Smooth muscle cell (in vitro differentiated cells): ENCODE results near the gene PIGBOS1. TPM values are rescaled to one million over a fixed set of nuclear protein-coding genes. Genes with fewer than 3 reads are reported as not detected.

Experiments used
- DNase-seq: peaks from one replicate; lab custom pipeline; 2025; ENCODE audit not compliant: unreplicated experiment; lab: John Stamatoyannopoulos, UW
- H2AFZ ChIP-seq: fragments of 200-600 bp; sonication (generic); 2 replicates; pipeline ENCODE4 v1.6.0; 2016; ENCODE audit warnings: antibody characterized with exemption, low read depth, mild to moderate bottlenecking
- H3F3A ChIP-seq: fragments of 200-600 bp; sonication (generic); 2 replicates; pipeline ENCODE4 v1.6.0; 2017; ENCODE audit warnings: antibody characterized with exemption, low read depth
- H3K27ac ChIP-seq: fragments of 200-600 bp; sonication (generic); 2 replicates; pipeline ENCODE4 v1.5.1; 2016; ENCODE audit warnings: low read depth, mild to moderate bottlenecking
- H3K27me3 ChIP-seq: fragments of 200-600 bp; sonication (generic); 2 replicates; pipeline ENCODE4 v1.6.1; 2016; ENCODE audit warnings: low read depth, mild to moderate bottlenecking
- H3K36me3 ChIP-seq: fragments of 200-600 bp; sonication (generic); 2 replicates; pipeline ENCODE4 v1.5.1; 2016; ENCODE audit warnings: low read depth
- H3K4me1 ChIP-seq: fragments of 200-600 bp; sonication (generic); 2 replicates; pipeline ENCODE4 v1.5.1; 2016; ENCODE audit warnings: low read depth
- H3K4me2 ChIP-seq: fragments of 200-600 bp; sonication (generic); 2 replicates; pipeline ENCODE4 v1.6.0; 2016; ENCODE audit warnings: mild to moderate bottlenecking
- H3K4me3 ChIP-seq: fragments of 200-600 bp; sonication (generic); 2 replicates; pipeline ENCODE4 v1.5.1; 2016; ENCODE audit warnings: mild to moderate bottlenecking
- H3K79me2 ChIP-seq: fragments of 200-600 bp; sonication (generic); 2 replicates; pipeline ENCODE4 v1.6.0; 2016; ENCODE audit warnings: low read depth, mild to moderate bottlenecking
- H3K9ac ChIP-seq: fragments of 200-600 bp; sonication (generic); 2 replicates; pipeline ENCODE4 v1.6.0; 2016; ENCODE audit warnings: low read depth
- H3K9me3 ChIP-seq: fragments of 200-600 bp; sonication (generic); replicated peaks from 2 replicates; pipeline ENCODE4 v1.5.1; 2016; ENCODE audit warnings: low read depth
- H4K20me1 ChIP-seq: fragments of 200-600 bp; sonication (generic); 2 replicates; pipeline ENCODE4 v1.6.0; 2016; ENCODE audit warnings: low read depth
- WGBS: methylation state at CpG from one replicate; pipeline ENCODE4 v1.1.7; 2016; ENCODE audit warnings: low lambda C conversion rate; 5-methylcytosine and 5-hydroxymethylcytosine counted together
- polyA plus RNA-seq: library from polyadenylated mRNA; unstranded; fragments of >200 nt; fragmentation: Nextera tagmentation; extraction: Ambion mirVana; gene quantifications from 2 replicates; pipeline ENCODE4 v1.2.1, GENCODE V29; 2016
- total RNA-seq: library from RNA; depleted of rRNA; stranded (reverse); fragments of >200 nt; gene quantifications from 2 replicates; pipeline ENCODE4 v1.2.3, GENCODE V29; 2014
- TF ChIP-seq, protein P1 (sequence below): fragments of 200-600 bp; sonication (generic); IDR thresholded peaks from 2 replicates; pipeline ENCODE4 v1.5.1; 2017; ENCODE audit warnings: borderline replicate concordance, mild to moderate bottlenecking, antibody characterized with exemption; ENCODE audit not compliant: insufficient read depth, poor library complexity, severe bottlenecking

The PIGBOS1 gene
- total and polyA plus RNA-seq, 2 experiments from 2014 or later, result 14.6 to 25.0 TPM

- no peak overlapping the region for H3K4me3 ChIP-seq
- H4K20me1 ChIP-seq, result no peaks in the 10 kb centered on the region
- WGBS, result 78% methylated on average over 2 of the region's 2 CpGs
- H3K79me2 ChIP-seq, result no peaks in the 10 kb centered on the region
- no peaks in the 10 kb centered on the region for H3K4me1 ChIP-seq
- no peak for DNase-seq
- no peaks in the 10 kb centered on the region for H3F3A ChIP-seq
- no peaks in the 10 kb centered on the region for H3K27me3 ChIP-seq
- TF ChIP-seq, protein P1, sequence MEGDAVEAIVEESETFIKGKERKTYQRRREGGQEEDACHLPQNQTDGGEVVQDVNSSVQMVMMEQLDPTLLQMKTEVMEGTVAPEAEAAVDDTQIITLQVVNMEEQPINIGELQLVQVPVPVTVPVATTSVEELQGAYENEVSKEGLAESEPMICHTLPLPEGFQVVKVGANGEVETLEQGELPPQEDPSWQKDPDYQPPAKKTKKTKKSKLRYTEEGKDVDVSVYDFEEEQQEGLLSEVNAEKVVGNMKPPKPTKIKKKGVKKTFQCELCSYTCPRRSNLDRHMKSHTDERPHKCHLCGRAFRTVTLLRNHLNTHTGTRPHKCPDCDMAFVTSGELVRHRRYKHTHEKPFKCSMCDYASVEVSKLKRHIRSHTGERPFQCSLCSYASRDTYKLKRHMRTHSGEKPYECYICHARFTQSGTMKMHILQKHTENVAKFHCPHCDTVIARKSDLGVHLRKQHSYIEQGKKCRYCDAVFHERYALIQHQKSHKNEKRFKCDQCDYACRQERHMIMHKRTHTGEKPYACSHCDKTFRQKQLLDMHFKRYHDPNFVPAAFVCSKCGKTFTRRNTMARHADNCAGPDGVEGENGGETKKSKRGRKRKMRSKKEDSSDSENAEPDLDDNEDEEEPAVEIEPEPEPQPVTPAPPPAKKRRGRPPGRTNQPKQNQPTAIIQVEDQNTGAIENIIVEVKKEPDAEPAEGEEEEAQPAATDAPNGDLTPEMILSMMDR, result no peak
- no peak overlapping the region for H3K4me2 ChIP-seq
- peaks cover 5% of the 10 kb centered on the region for H3K36me3 ChIP-seq
- no peaks in the 10 kb centered on the region for H3K9me3 ChIP-seq
- H3K27ac ChIP-seq, result no peak overlapping the region
- no peak overlapping the region for H3K9ac ChIP-seq
- H2AFZ ChIP-seq, result no peak overlapping the region
Observed at GRCh38 chr15:55343168-55343567, 24.2 kb upstream of the PIGBOS1 start.

GRCh38 chr15:55337160-55337559 lies 18.2 kb upstream of the PIGBOS1 start:
- WGBS, result 85% methylated on average over 1 of the region's 1 CpG
- no peaks in the 10 kb centered on the region for H3K4me1 ChIP-seq

DNA sequence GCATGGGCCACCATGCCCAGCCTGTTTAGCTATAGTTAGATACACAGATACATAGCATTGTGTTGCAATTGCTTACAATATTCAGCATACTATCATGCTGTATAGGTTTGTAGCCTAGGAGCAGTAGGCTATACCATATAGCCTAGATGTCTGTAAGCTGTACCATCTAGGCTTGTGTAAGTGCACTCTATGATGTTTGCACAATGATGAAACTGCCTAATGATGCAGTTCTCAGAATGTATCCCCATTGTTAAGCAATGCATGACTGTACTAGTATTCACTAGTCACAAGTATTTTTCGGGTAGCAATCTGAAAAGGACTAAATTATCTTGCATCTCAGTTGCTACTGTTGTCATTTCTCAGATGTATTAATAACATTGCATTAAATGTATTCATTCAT lies 16.1 kb upstream of the PIGBOS1 start:
- DNase-seq, result no peak
- H3K4me2 ChIP-seq, result no peak overlapping the region

More at GRCh38 chr15:55337160-55337559, 18.2 kb upstream of the PIGBOS1 start:
- Histone ChIP-seq H3K9ac (no peak overlapping the region), H3K79me2 (no peaks in the 10 kb centered on the region), H3K4me2 (no peak overlapping the region), H3F3A (no peaks in the 10 kb centered on the region), H2AFZ (no peak overlapping the region), H3K27ac (no peak overlapping the region), H3K9me3 (no peaks in the 10 kb centered on the region), H3K27me3 (no peaks in the 10 kb centered on the region), H4K20me1 (no peaks in the 10 kb centered on the region), H3K4me3 (no peak overlapping the region), H3K36me3 (peaks cover 5% of the 10 kb centered on the region)
- no peak for DNase-seq
- TF ChIP-seq, protein P1, result no peak

DNA sequence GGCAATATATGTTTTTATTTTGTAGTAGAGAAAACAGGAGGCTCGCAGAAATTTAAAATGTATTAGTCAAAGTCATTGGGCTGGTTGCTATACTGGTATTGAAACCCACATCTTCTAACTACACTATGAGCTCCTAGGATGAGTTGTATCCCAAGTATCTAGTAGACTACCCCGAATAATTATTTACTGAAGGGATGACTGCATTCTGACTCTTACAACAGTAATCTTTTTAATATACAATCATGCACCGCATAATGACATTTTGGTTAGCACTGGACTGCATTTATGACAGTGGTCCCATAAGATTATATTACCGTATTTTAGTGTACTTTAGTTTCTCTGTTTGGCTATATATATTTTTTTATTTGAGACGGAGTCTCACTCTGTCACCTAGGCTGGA lies 15.4 kb upstream of the PIGBOS1 start:
- no peak overlapping the region for H3K4me3 ChIP-seq
- no peak overlapping the region for H2AFZ ChIP-seq
- peaks cover 4% of the 10 kb centered on the region for H3K36me3 ChIP-seq
- no peaks in the 10 kb centered on the region for H3K9me3 ChIP-seq
- H3F3A ChIP-seq, result no peaks in the 10 kb centered on the region
- H3K4me2 ChIP-seq, result no peak overlapping the region
- TF ChIP-seq, protein P1, result no peak
- H3K4me1 ChIP-seq, result no peaks in the 10 kb centered on the region
- H3K27ac ChIP-seq, result no peak overlapping the region
- no peak for DNase-seq
- no peak overlapping the region for H3K9ac ChIP-seq
- H4K20me1 ChIP-seq, result no peaks in the 10 kb centered on the region
- H3K79me2 ChIP-seq, result no peaks in the 10 kb centered on the region
- 84% methylated on average over 5 of the region's 5 CpGs for WGBS
- no peaks in the 10 kb centered on the region for H3K27me3 ChIP-seq

More for the DNA sequence above, 16.1 kb upstream of the PIGBOS1 start:
- Histone ChIP-seq H3K9me3 (no peaks in the 10 kb centered on the region), H3K36me3 (peaks cover 5% of the 10 kb centered on the region), H3K27ac (no peak overlapping the region), H3K9ac (no peak overlapping the region), H2AFZ (no peak overlapping the region), H3K27me3 (no peaks in the 10 kb centered on the region), H3K79me2 (no peaks in the 10 kb centered on the region), H3K4me1 (no peaks in the 10 kb centered on the region), H3F3A (no peaks in the 10 kb centered on the region), H3K4me3 (no peak overlapping the region), H4K20me1 (no peaks in the 10 kb centered on the region)
- TF ChIP-seq, protein P1, result no peak
- WGBS, result 96% methylated on average over 1 of the region's 1 CpG
